ENCODE data around the gene TSG101. TPM values are rescaled to one million over a fixed set of nuclear protein-coding genes. Genes with fewer than 3 reads are reported as not detected.

TSG101 gene
- total and polyA plus RNA-seq, 11 donors = 33.1 to 156 (median 69.1) TPM

DNA sequence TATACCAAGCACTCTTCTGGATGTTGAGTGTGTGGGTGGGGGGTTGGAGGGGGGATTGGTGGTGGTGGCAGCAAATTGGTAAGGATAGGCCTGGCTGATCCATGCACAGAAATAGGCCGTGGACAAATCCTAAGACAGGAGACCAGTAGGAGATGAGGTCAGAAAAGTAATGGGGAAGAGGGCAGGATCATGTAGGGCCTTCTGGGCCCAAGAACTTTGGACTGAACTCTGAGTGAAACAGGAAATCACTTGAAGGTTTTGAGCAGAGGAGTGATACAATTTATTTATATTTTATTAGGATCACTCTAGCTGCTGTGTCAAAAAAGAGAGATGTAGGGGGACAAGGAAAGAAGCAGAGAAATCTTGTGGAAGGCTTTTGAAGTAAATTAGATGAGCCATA, 28.7 kb downstream of the TSG101 start:
- no peaks in the 10 kb centered on the region for H3K27me3 ChIP-seq
- no peak for TF ChIP-seq POLR2A (IDR thresholded peaks at IDR 0.05)
- H3K4me3 ChIP-seq = no peak overlapping the region
- peaks cover 0 to 96% (median 92%) of the 10 kb centered on the region in 9 donors for H3K36me3 ChIP-seq
- H3K27ac ChIP-seq = no peak overlapping the region
- WGBS, 4 donors = 87 to 97% (median 93%) methylated on average over 1 of the region's 1 CpG
- ATAC-seq (no peak), DNase-seq (no peak)
- intact Hi-C loops (cut with DNase I) = loop anchor here in 1 of 10 donors (10.0 kb wide), 1 partner anchor 143 kb away; no protein-coding TSS in a partner anchor
- H3K9me3 ChIP-seq = no peaks in the 10 kb centered on the region
- H3K4me1 ChIP-seq = peaks cover 0 to 3% (median 0%) of the 10 kb centered on the region in 12 donors

DNA sequence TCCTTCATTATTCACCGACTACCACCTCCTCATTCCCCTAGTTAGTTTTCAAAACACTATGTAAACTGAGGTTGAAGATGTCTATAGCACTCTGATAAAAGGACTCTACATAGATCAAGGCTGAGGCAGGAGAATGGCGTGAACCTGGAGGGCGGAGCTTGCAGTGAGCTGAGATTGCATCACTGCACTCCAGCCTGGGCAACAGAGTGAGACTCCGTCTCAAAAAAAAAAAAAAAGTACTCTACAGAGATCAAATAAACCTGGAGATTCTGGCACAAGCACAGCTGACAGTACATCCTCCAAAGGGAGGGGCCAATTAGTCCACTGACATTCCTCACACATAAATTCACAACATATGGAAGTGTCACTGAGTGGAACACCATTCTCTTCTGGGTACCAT, 31.0 kb downstream of the TSG101 start:
- intact Hi-C loops (cut with DNase I) = loop anchor here in 1 of 10 donors (10.0 kb wide), 1 partner anchor 141 kb away; no protein-coding TSS in a partner anchor
- peaks cover 0 to 96% (median 85%) of the 10 kb centered on the region in 9 donors for H3K36me3 ChIP-seq
- ATAC-seq = no peak

DNA sequence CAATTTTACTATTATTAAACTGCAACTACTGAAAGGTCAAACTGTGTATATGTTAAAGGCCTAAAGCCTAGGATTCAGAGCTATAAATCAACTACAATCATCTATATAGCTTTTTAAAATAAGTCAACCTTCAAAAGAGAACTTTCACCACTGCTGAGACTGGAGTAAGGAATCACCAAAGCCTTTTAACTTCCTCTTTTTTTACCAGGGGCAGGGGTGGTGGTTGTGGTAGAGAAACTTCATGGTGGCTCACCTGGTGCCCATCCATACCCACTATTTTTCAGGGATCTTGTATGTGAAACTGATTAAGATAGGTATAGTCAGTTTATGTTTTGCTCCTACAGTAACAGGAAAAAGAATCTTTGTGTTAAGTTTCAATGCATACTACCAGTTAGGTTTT, 31.5 kb downstream of the TSG101 start:
- no peak overlapping the region for H3K27ac ChIP-seq
- TF ChIP-seq, protein P1, sequence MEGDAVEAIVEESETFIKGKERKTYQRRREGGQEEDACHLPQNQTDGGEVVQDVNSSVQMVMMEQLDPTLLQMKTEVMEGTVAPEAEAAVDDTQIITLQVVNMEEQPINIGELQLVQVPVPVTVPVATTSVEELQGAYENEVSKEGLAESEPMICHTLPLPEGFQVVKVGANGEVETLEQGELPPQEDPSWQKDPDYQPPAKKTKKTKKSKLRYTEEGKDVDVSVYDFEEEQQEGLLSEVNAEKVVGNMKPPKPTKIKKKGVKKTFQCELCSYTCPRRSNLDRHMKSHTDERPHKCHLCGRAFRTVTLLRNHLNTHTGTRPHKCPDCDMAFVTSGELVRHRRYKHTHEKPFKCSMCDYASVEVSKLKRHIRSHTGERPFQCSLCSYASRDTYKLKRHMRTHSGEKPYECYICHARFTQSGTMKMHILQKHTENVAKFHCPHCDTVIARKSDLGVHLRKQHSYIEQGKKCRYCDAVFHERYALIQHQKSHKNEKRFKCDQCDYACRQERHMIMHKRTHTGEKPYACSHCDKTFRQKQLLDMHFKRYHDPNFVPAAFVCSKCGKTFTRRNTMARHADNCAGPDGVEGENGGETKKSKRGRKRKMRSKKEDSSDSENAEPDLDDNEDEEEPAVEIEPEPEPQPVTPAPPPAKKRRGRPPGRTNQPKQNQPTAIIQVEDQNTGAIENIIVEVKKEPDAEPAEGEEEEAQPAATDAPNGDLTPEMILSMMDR (IDR thresholded peaks at IDR 0.05) = no peak
- no peak for TF ChIP-seq POLR2A (IDR thresholded peaks at IDR 0.05)
- peaks cover 0 to 96% (median 85%) of the 10 kb centered on the region in 9 donors for H3K36me3 ChIP-seq
- ATAC-seq (no peak), DNase-seq (no peak)
- H3K4me1 ChIP-seq = peaks cover 0 to 4% (median 0%) of the 10 kb centered on the region in 12 donors
- H3K27me3 ChIP-seq = no peaks in the 10 kb centered on the region
- H3K4me3 ChIP-seq = no peak overlapping the region
- intact Hi-C loops (cut with DNase I) = loop anchor here in 1 of 10 donors (10.0 kb wide), 1 partner anchor 140 kb away; no protein-coding TSS in a partner anchor
- no peaks in the 10 kb centered on the region for H3K9me3 ChIP-seq

More for the DNA sequence above, 31.0 kb downstream of the TSG101 start:
- no peak for DNase-seq
- no peak overlapping the region for H3K27ac ChIP-seq
- peaks cover 0 to 4% (median 0%) of the 10 kb centered on the region in 12 donors for H3K4me1 ChIP-seq
- no peaks in the 10 kb centered on the region for H3K27me3 ChIP-seq
- no peak overlapping the region for H3K4me3 ChIP-seq
- 87 to 98% (median 90%) methylated on average over 4 of the region's 4 CpGs for WGBS, 4 donors
- H3K9me3 ChIP-seq = no peaks in the 10 kb centered on the region
- no peak for TF ChIP-seq POLR2A (IDR thresholded peaks at IDR 0.05)

DNA sequence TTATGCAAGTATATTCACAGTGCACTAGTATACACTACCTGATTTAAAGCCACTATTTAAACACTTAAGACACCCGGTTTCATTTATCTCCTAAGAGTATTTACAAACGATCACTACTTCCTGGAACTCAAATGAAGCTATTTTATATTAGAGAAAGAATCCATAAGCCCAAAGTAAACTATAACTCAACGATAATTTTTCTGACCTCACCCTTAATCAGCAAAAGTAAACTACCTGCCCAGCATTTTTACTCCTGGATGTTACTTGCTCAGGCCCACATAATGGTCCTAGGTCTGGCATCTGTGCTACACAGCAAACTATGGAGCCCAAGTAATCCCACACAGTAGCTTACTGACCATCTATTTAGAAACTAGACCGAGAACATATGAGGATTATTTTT, 33.4 kb downstream of the TSG101 start:
- intact Hi-C loops (cut with DNase I) = loop anchor here in 1 of 10 donors (10.0 kb wide), 1 partner anchor 139 kb away; no protein-coding TSS in a partner anchor
- ATAC-seq (no peak), DNase-seq (no peak)
- no peak overlapping the region for H3K27ac ChIP-seq
- no peaks in the 10 kb centered on the region for H3K27me3 ChIP-seq
- TF ChIP-seq POLR2A (IDR thresholded peaks at IDR 0.05) = no peak
- TF ChIP-seq, protein P1 (IDR thresholded peaks at IDR 0.05) = no peak
- no peaks in the 10 kb centered on the region for H3K9me3 ChIP-seq
- H3K36me3 ChIP-seq = peaks cover 0 to 98% (median 82%) of the 10 kb centered on the region in 9 donors
- WGBS, 4 donors = 75 to 87% (median 81%) methylated on average over 4 of the region's 4 CpGs
- peaks cover 0 to 4% (median 0%) of the 10 kb centered on the region in 12 donors for H3K4me1 ChIP-seq
- no peak overlapping the region for H3K4me3 ChIP-seq

DNA sequence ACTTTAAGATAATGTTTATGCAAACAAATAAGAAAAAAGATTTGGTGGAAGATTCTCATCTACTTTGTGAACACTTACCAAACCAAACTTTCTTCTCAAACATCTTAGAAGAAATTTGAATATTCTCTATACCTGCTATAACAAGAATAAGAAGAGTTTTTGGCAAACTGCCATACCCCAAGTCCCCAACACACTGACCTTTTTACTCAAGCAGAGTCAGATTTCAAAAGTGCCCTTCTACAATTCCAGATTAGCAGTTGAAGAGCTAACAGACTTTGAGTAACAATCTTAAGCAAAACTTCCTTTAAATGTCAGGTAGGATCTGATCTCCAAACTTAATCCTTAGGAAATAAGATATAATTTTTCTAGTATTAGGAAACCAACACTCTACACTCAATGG, 33.9 kb downstream of the TSG101 start:
- no peaks in the 10 kb centered on the region for H3K9me3 ChIP-seq
- peaks cover 0 to 4% (median 0%) of the 10 kb centered on the region in 12 donors for H3K4me1 ChIP-seq
- no peak overlapping the region for H3K27ac ChIP-seq
- H3K4me3 ChIP-seq = no peak overlapping the region
- no peaks in the 10 kb centered on the region for H3K27me3 ChIP-seq
- no peak for TF ChIP-seq POLR2A (IDR thresholded peaks at IDR 0.05)
- TF ChIP-seq, protein P1 (IDR thresholded peaks at IDR 0.05) = no peak
- H3K36me3 ChIP-seq = peaks cover 0 to 98% (median 82%) of the 10 kb centered on the region in 9 donors
- intact Hi-C loops (cut with DNase I) = loop anchor here in 1 of 10 donors (10.0 kb wide), 1 partner anchor 138 kb away; no protein-coding TSS in a partner anchor
- no peak for DNase-seq
- no peak for ATAC-seq

Measured in heart left ventricle (tissue), 16 donors.